K562 (cell line): ENCODE results near the gene GMPR2. TPM values are rescaled to one million over a fixed set of nuclear protein-coding genes. Genes with fewer than 3 reads are reported as not detected.

Experiments used
- BCLAF1 ChIP-seq, 2 experiments: fragments of 450-650 bp in 1 of 2; IDR thresholded peaks; 2 replicates each; pipeline ENCODE4 v1.6.1; 2011 to 2017; ENCODE audit warnings: low read depth in 2 of 2, antibody characterized with exemption in 1 of 2, borderline replicate concordance in 1 of 2, low read length in 1 of 2, mild to moderate bottlenecking in 1 of 2, mixed read lengths in 1 of 2; ENCODE audit not compliant: control insufficient read depth in 1 of 2
- BRCA1 ChIP-seq, 2 experiments: fragments of 450-650 bp in 1 of 2; sonication (generic) in 1 of 2; formaldehyde crosslinking in 1 of 2; IDR thresholded peaks; 2 replicates each; pipeline versions ENCODE4 v1.5.0 to v1.6.1; 2017 to 2020; ENCODE audit warnings: mild to moderate bottlenecking in 1 of 2, missing genetic modification reagents in 1 of 2
- CC2D1A ChIP-seq: fragments of 450-650 bp; IDR thresholded peaks from 2 replicates; pipeline ENCODE4 v1.6.1; 2017; ENCODE audit warnings: mild to moderate bottlenecking
- CUX1 ChIP-seq: fragments of 200-800 bp; sonication (Bioruptor generic); IDR thresholded peaks from 2 replicates; pipeline ENCODE4 v1.6.1; 2016; ENCODE audit warnings: missing genetic modification characterization, missing compliant biosample characterization
- NR2C1 ChIP-seq, 2 experiments: fragments of 450-650 bp; IDR thresholded peaks; 2 replicates each; pipeline ENCODE4 v1.6.1; 2017; ENCODE audit warnings: mild to moderate bottlenecking in 2 of 2, antibody characterized with exemption in 1 of 2, inconsistent platforms in 1 of 2, missing compliant biosample characterization in 1 of 2, missing genetic modification characterization in 1 of 2
- RBM34 ChIP-seq: fragments of 200-400 bp; formaldehyde crosslinking; IDR thresholded peaks from 2 replicates; pipeline ENCODE4 v1.6.1; 2018; ENCODE audit warnings: low read length, borderline replicate concordance; ENCODE audit not compliant: insufficient read depth
- SETDB1 ChIP-seq: IDR thresholded peaks from one replicate; pipeline ENCODE4 v1.6.1; 2012; ENCODE audit warnings: low read length, control low read depth, inconsistent platforms
- SFPQ ChIP-seq: fragments of 200-400 bp; formaldehyde crosslinking; IDR thresholded peaks from 2 replicates; pipeline ENCODE4 v1.6.1; 2017; ENCODE audit warnings: mild to moderate bottlenecking, low read depth, low read length, moderate library complexity
- SIX5 ChIP-seq, 2 experiments: IDR thresholded peaks; 2 replicates each; pipeline ENCODE4 v1.6.1; 2011; ENCODE audit warnings: low read length in 2 of 2, borderline replicate concordance in 1 of 2, low read depth in 1 of 2, mild to moderate bottlenecking in 1 of 2, moderate library complexity in 1 of 2; ENCODE audit not compliant: insufficient read depth in 1 of 2
- SMARCB1 ChIP-seq: IDR thresholded peaks from 2 replicates; pipeline ENCODE4 v1.6.1; 2011; ENCODE audit warnings: improper control_type of control experiment, low read depth; ENCODE audit not compliant: insufficient read length
- ZBTB5 ChIP-seq: fragments of 450-650 bp; IDR thresholded peaks from 2 replicates; pipeline ENCODE4 v1.6.1; 2017; ENCODE audit warnings: antibody characterized with exemption
- polyA plus RNA-seq, 8 experiments: library from polyadenylated mRNA; depleted of rRNA in 4 of 8; stranded (reverse) in 5 of 8; unstranded in 3 of 8; fragments of >200 nt; fragmentation: Nextera tagmentation in 2 of 8; fragmentation: Illumina TruSeq in 1 of 8; extraction: Ambion mirVana in 2 of 8; extraction: Trizol in 1 of 8; gene quantifications; 2 replicates each; pipeline versions ENCODE4 v1.2.1 to v1.2.3, GENCODE V29; 2011 to 2014; ENCODE audit warnings: inconsistent platforms in 1 of 8, missing spikeins in 1 of 8
- total RNA-seq, 7 experiments: library from RNA; depleted of rRNA in 6 of 7; stranded (reverse); fragments of >200 nt in 6 of 7; fragmentation: Illumina TruSeq in 2 of 7; extraction: Trizol in 2 of 7; gene quantifications; 2 replicates each; pipeline versions ENCODE4 v1.2.1 to v1.2.3, GENCODE V29; 2011 to 2021; ENCODE audit warnings: low replicate concordance in 1 of 7

The GMPR2 gene
- total and polyA plus RNA-seq, 9 of the 15 experiments (the other 6 are each of a cell fraction or from before 2014, with no cell fraction given): 26.4 to 67.4 (median 36.3) TPM

- TF ChIP-seq NR2C1 (IDR thresholded peaks at IDR 0.05): no peak
- no peak for TF ChIP-seq NR2C1 (tag; IDR thresholded peaks at IDR 0.05)
- TF ChIP-seq SMARCB1: no peak
- no peak for TF ChIP-seq RBM34
- no peak for TF ChIP-seq CC2D1A
- no peak for TF ChIP-seq BRCA1 (IDR thresholded peaks at IDR 0.05)
- TF ChIP-seq BRCA1 (CRISPR knock-in tag; IDR thresholded peaks at IDR 0.05): no peak
- TF ChIP-seq SIX5 (IDR thresholded peaks at IDR 0.05; ENCODE audit: borderline replicate concordance in 1 of 2, insufficient read depth in 1 of 2, low read depth in 1 of 2, low read length in 2 of 2): peak in 1 of 2 experiments; percentile 19; a peak in 1 of 4 replicates
- TF ChIP-seq BCLAF1 (IDR thresholded peaks at IDR 0.05; ENCODE audit: borderline replicate concordance in 1 of 2, control insufficient read depth in 1 of 2, low read depth in 2 of 2, low read length in 1 of 2): 0 out of 4 replicates have a peak, but pooled peaks of 1 of the 2 experiments have one; percentile 63
- no peak for TF ChIP-seq SETDB1
- TF ChIP-seq SFPQ: no peak
- no peak for TF ChIP-seq ZBTB5
- TF ChIP-seq CUX1 (CRISPR knock-in tag): no peak
Observed at GRCh38 chr14:24271134-24271833, 38.6 kb downstream of the GMPR2 start, which contains the start of gene RABGGTA (continued).
